ENCODE results near the gene BYSL. TPM values are rescaled to one million over a fixed set of nuclear protein-coding genes. Genes with fewer than 3 reads are reported as not detected.

The BYSL gene
- total and polyA plus RNA-seq, 9 of the 15 experiments (the other 6 are each of a cell fraction or from before 2014, with no cell fraction given), result 22.2 to 92.3 (median 53.4) TPM

- TF ChIP-seq, protein P1, sequence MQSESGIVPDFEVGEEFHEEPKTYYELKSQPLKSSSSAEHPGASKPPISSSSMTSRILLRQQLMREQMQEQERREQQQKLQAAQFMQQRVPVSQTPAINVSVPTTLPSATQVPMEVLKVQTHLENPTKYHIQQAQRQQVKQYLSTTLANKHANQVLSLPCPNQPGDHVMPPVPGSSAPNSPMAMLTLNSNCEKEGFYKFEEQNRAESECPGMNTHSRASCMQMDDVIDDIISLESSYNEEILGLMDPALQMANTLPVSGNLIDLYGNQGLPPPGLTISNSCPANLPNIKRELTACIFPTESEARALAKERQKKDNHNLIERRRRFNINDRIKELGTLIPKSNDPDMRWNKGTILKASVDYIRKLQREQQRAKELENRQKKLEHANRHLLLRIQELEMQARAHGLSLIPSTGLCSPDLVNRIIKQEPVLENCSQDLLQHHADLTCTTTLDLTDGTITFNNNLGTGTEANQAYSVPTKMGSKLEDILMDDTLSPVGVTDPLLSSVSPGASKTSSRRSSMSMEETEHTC (IDR thresholded peaks at IDR 0.05), result peak; percentile 6; the same call in 1 of the 2 replicates
- TF ChIP-seq GTF2B (IDR thresholded peaks at IDR 0.05; ENCODE audit: extremely low read depth, insufficient read length) (no peak), BRD9 (IDR thresholded peaks at IDR 0.05; ENCODE audit: low read depth, partially characterized antibody) (no peak), ZNF592 (IDR thresholded peaks at IDR 0.05) (no peak), TEAD1 (CRISPR knock-in tag; IDR thresholded peaks at IDR 0.05) (peak; percentile 76 to 93), RAD51 (IDR thresholded peaks at IDR 0.05; ENCODE audit: borderline replicate concordance, low read depth) (no peak), GTF2E2 (tag; IDR thresholded peaks at IDR 0.05) (peak; percentile 68; the same call in 1 of the 2 replicates), GTF2A2 (tag; IDR thresholded peaks at IDR 0.05) (no peak), RBM34 (IDR thresholded peaks at IDR 0.05; ENCODE audit: borderline replicate concordance, insufficient read depth, low read length) (no peak), HOMEZ (CRISPR knock-in tag; IDR thresholded peaks at IDR 0.05) (no peak), PHB2 (IDR thresholded peaks at IDR 0.05; ENCODE audit: low read depth) (no peak), RBM39 (optimal IDR thresholded peaks at IDR 0.05; ENCODE audit: low read depth, low read length) (no peak), JUN (IDR thresholded peaks at IDR 0.05; ENCODE audit: borderline replicate concordance, low read depth, low read length) (peak; percentile 79; the same call in 1 of the 2 replicates), JUN (CRISPR knock-in tag; IDR thresholded peaks at IDR 0.05; ENCODE audit: borderline replicate concordance) (no peak), MAFK (IDR thresholded peaks at IDR 0.05; ENCODE audit: low read length) (no peak)
- TF ChIP-seq, protein P2, sequence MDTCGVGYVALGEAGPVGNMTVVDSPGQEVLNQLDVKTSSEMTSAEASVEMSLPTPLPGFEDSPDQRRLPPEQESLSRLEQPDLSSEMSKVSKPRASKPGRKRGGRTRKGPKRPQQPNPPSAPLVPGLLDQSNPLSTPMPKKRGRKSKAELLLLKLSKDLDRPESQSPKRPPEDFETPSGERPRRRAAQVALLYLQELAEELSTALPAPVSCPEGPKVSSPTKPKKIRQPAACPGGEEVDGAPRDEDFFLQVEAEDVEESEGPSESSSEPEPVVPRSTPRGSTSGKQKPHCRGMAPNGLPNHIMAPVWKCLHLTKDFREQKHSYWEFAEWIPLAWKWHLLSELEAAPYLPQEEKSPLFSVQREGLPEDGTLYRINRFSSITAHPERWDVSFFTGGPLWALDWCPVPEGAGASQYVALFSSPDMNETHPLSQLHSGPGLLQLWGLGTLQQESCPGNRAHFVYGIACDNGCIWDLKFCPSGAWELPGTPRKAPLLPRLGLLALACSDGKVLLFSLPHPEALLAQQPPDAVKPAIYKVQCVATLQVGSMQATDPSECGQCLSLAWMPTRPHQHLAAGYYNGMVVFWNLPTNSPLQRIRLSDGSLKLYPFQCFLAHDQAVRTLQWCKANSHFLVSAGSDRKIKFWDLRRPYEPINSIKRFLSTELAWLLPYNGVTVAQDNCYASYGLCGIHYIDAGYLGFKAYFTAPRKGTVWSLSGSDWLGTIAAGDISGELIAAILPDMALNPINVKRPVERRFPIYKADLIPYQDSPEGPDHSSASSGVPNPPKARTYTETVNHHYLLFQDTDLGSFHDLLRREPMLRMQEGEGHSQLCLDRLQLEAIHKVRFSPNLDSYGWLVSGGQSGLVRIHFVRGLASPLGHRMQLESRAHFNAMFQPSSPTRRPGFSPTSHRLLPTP (IDR thresholded peaks at IDR 0.05; ENCODE audit: borderline replicate concordance, extremely low read depth, insufficient read length), result no peak
Measured at GRCh38 chr6:41920921-41921711, at the start of gene BYSL, which contains the start of gene MED20 (continued).
